PC-3 (cell line): ENCODE measurements around the gene RNF7.

Experiments
- EZH2 ChIP-seq: fragments of 300-600 bp; sonication (generic); IDR thresholded peaks from one replicate; pipeline ENCODE4 v1.6.1; 2017; ENCODE audit warnings: antibody characterized with exemption, mild to moderate bottlenecking, low read length; ENCODE audit not compliant: unreplicated experiment
- EZH2phosphoT487 ChIP-seq: fragments of 300-600 bp; sonication (generic); IDR thresholded peaks from 2 replicates; pipeline ENCODE4 v1.6.1; 2018; ENCODE audit warnings: mild to moderate bottlenecking, antibody characterized with exemption, low read length, borderline replicate concordance
- TF ChIP-seq, protein P1 (sequence below): fragments of 300-600 bp; sonication (generic); conservative IDR thresholded peaks from 2 replicates; pipeline ENCODE4 v1.5.1; 2017; ENCODE audit warnings: antibody characterized with exemption, low read depth, mild to moderate bottlenecking, low read length

- TF ChIP-seq, protein P1, sequence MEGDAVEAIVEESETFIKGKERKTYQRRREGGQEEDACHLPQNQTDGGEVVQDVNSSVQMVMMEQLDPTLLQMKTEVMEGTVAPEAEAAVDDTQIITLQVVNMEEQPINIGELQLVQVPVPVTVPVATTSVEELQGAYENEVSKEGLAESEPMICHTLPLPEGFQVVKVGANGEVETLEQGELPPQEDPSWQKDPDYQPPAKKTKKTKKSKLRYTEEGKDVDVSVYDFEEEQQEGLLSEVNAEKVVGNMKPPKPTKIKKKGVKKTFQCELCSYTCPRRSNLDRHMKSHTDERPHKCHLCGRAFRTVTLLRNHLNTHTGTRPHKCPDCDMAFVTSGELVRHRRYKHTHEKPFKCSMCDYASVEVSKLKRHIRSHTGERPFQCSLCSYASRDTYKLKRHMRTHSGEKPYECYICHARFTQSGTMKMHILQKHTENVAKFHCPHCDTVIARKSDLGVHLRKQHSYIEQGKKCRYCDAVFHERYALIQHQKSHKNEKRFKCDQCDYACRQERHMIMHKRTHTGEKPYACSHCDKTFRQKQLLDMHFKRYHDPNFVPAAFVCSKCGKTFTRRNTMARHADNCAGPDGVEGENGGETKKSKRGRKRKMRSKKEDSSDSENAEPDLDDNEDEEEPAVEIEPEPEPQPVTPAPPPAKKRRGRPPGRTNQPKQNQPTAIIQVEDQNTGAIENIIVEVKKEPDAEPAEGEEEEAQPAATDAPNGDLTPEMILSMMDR = no peak
- no peak for TF ChIP-seq EZH2phosphoT487
- TF ChIP-seq EZH2 = no peak
Observed at GRCh38 chr3:141723255-141723654, 14.8 kb upstream of the RNF7 start.
